Glutamatergic neuron (in vitro differentiated cells): Measurements from ENCODE around the gene ZNF616. TPM values are rescaled to one million over a fixed set of nuclear protein-coding genes. Genes with fewer than 3 reads are reported as not detected.

ENCODE experiments used
- DNase-seq: peaks from one replicate; pipeline ENCODE4 v3.0.0; 2022
- H3K27ac Mint-ChIP-seq: one replicate; pipeline ENCODE4 v1.8.0; 2020; ENCODE audit warnings: mild to moderate bottlenecking, mixed read lengths, inconsistent platforms; ENCODE audit not compliant: unreplicated experiment
- H3K27me3 Mint-ChIP-seq: one replicate; pipeline ENCODE4 v1.8.0; 2020; ENCODE audit warnings: mild to moderate bottlenecking, moderate library complexity, mixed read lengths, inconsistent platforms; ENCODE audit not compliant: unreplicated experiment
- H3K36me3 Mint-ChIP-seq: one replicate; pipeline ENCODE4 v1.8.0; 2020; ENCODE audit warnings: mild to moderate bottlenecking, mixed read lengths, inconsistent platforms; ENCODE audit not compliant: unreplicated experiment
- H3K4me1 Mint-ChIP-seq: one replicate; pipeline ENCODE4 v1.8.0; 2020; ENCODE audit warnings: mild to moderate bottlenecking, low read depth, mixed read lengths, inconsistent platforms; ENCODE audit not compliant: unreplicated experiment
- H3K4me3 Mint-ChIP-seq: one replicate; pipeline ENCODE4 v1.8.0; 2020; ENCODE audit warnings: mild to moderate bottlenecking, mixed read lengths, inconsistent platforms; ENCODE audit not compliant: unreplicated experiment
- H3K9me3 Mint-ChIP-seq: one replicate; pipeline ENCODE4 v1.8.0; 2020; ENCODE audit warnings: mild to moderate bottlenecking, moderate library complexity, mixed read lengths, inconsistent platforms; ENCODE audit not compliant: unreplicated experiment
- long read RNA-seq: library from polyadenylated mRNA; unstranded; transcript quantifications from one replicate; pipeline ENCODE4 v2.0.0, GENCODE V29; 2020; ENCODE audit not compliant: unreplicated experiment
- total RNA-seq: library from RNA; stranded (reverse); fragmentation: NEBNext Ultra II Directional; extraction: Animal tissue kit (Norgen Biotek cat#: 25700); gene quantifications from one replicate; pipeline ENCODE4 v1.2.1, GENCODE V29; 2021; ENCODE audit not compliant: unreplicated experiment
- TF ChIP-seq, protein P1 (sequence below): fragments of 200-600 bp; sonication (generic); IDR thresholded peaks from one replicate; pipeline ENCODE4 v1.5.0; 2021; ENCODE audit not compliant: partially characterized antibody, unreplicated experiment

The ZNF616 gene
- total RNA-seq: 22.5 TPM
- long read RNA-seq, full-length matches to known transcripts: 1 of 2 reads
- long read RNA-seq, partial matches to known transcripts: 0 of 2 reads
- long read RNA-seq, other reads (novel, unspliced or antisense): 1 of 2 reads

DNA sequence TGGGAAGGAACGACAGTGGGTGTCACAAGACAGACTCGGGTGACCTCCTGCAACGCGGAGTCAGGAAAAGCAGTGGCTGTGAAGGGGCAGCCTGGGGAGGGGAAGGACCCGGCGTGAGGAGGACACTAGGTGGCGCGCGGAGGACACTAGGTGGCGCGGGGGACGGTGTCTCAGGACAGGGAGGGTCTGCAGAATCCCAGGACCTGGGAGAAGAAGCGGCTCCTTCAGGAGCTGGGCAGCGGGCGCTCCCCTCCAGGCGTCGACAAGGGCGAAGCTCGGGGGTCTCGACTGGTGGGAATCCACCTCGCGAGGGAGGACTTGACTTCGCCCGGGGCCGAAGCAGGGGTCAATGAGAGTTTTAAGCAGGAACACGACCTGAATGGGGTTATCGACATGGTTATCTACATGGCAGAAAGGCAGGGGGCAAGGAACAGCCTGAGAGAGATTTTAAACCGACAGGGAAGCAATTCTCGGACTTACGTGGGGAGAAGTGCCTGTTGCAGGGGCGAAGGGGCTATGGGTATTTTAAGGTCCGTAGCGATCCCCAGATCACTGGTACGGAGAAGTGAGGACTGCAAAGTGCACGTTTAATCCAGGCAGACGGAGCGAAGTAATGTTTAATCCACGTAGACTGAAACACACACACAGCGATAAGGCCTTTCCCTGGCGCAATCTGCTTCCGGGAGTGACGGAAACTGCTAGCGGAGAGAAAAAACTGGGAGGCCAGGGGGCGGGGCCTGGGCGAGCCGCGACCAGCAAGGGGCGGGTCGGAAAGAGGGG, at the start of gene ZNF616:
ZNF616 (minus strand) TSS at position 687 of the 780 bp plus-strand sequence. CDS start 9,426 bp downstream, outside the sequence.
- peaks cover 37% of the 10 kb centered on the region for H3K36me3 Mint-ChIP-seq
- TF ChIP-seq, protein P1, sequence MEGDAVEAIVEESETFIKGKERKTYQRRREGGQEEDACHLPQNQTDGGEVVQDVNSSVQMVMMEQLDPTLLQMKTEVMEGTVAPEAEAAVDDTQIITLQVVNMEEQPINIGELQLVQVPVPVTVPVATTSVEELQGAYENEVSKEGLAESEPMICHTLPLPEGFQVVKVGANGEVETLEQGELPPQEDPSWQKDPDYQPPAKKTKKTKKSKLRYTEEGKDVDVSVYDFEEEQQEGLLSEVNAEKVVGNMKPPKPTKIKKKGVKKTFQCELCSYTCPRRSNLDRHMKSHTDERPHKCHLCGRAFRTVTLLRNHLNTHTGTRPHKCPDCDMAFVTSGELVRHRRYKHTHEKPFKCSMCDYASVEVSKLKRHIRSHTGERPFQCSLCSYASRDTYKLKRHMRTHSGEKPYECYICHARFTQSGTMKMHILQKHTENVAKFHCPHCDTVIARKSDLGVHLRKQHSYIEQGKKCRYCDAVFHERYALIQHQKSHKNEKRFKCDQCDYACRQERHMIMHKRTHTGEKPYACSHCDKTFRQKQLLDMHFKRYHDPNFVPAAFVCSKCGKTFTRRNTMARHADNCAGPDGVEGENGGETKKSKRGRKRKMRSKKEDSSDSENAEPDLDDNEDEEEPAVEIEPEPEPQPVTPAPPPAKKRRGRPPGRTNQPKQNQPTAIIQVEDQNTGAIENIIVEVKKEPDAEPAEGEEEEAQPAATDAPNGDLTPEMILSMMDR: peak; percentile 73
- peaks cover 29% of the 10 kb centered on the region for H3K9me3 Mint-ChIP-seq
- H3K4me1 Mint-ChIP-seq: no peaks in the 10 kb centered on the region
- H3K4me3 Mint-ChIP-seq: peak within 1 kb of the TSS; percentile 97
- H3K27me3 Mint-ChIP-seq: peaks cover 15% of the 10 kb centered on the region
- peak; percentile 96 for DNase-seq
- H3K27ac Mint-ChIP-seq: peak within 1 kb of the TSS; percentile 98

DNA sequence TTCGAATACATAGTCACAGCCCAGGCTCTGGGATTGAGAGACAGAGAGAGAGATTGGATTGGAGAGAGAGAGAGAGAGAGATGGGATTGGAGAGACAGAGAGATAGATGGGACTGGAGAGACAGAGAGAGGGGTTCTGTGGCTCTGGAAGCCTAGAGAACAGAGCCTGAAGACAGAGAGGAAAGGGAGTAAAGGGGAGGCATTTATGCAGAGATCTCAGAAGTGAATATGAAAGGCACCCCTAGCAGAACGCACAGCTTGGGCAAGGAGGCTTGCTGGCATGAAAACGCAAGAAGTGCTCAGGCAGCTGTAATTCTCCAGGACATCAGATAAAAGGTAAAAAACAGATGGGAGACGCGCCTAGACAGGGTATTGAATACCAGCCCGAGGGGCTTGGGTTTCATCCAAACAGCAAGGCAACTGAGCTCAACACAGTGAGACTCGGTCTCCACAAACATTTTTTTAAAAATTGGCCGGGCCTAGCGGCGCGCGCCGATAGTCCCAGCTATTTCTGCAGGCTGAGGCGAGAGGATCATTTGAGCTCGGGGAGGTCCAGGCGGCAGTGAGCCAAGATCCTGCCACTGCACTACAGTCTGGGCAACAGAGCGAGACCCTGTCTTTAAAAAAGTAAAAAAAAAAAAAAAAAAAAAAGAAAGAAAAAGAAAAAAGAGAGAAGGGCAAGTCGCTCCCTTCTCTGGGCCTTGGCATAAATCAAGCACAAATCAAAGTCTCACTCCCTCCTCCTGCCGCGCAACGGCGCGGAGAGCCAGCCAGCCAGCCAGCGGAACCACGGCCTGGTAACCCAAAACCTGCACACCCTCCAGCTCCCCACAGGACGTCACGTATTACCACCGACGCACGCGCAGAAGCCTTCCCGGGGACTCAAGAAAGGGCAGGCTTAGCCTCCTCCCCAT, 49.3 kb upstream of the ZNF616 start:
- Mint-ChIP-seq H3K27ac (peak overlapping the region; percentile 95), H3K9me3 (peaks cover 5% of the 10 kb centered on the region), H3K4me1 (peaks cover 11% of the 10 kb centered on the region), H3K4me3 (peak overlapping the region; percentile 91), H3K27me3 (peaks cover 9% of the 10 kb centered on the region), H3K36me3 (peaks cover 2% of the 10 kb centered on the region)
- TF ChIP-seq, protein P1: no peak
- DNase-seq: peak; percentile 96

DNA sequence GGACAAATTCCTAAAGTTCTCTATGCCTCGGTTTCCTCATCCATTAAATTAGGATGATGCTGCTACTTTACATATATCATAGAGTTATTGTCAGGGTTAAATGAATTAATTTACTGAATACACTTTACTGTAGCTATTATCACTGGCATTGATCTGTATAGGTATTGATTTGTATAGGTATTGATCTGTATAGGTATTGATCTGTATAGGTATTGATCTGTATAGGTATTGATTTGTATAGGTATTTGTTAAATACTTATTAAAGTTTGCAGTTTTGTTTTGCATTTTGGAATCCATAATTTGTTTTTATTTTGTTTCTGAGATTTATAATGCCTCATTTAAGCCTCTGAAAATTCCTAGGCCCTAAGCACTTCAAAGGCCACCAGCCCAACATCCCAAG, 47.7 kb upstream of the ZNF616 start:
- Mint-ChIP-seq H3K4me1 (peaks cover 8% of the 10 kb centered on the region), H3K27ac (no peak overlapping the region), H3K27me3 (peaks cover 9% of the 10 kb centered on the region)

DNA sequence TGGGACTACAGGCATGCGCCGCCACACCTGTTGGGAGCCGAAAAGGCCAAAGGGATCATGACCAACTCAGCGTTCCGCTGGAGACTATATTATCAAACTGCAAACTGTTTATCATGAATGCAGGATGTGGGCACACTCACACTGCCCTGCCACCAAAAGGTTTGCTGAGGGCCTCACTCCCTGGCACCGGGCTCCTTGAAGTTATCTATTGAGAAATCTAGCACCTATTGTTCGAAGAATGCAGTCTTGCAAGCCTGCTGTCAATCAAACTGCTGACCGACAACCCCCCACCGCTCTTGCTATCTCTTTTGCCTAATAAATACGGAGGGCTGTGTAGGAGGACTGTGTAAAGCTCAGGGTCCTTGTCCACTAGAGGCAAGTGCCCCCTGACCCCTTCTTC, 36.8 kb upstream of the ZNF616 start:
- Mint-ChIP-seq H3K36me3 (peaks cover 8% of the 10 kb centered on the region), H3K27me3 (peaks cover 3% of the 10 kb centered on the region), H3K27ac (no peak overlapping the region), H3K4me1 (no peaks in the 10 kb centered on the region), H3K4me3 (no peak overlapping the region), H3K9me3 (peaks cover 8% of the 10 kb centered on the region)
- TF ChIP-seq, protein P1: no peak
- DNase-seq: no peak

More for the DNA sequence above, 47.7 kb upstream of the ZNF616 start:
- DNase-seq: no peak
- Mint-ChIP-seq H3K9me3 (peaks cover 5% of the 10 kb centered on the region), H3K4me3 (no peak overlapping the region), H3K36me3 (no peaks in the 10 kb centered on the region)
- TF ChIP-seq, protein P1: no peak
